ENCODE data around the gene WBP2NL. TPM values are rescaled to one million over a fixed set of nuclear protein-coding genes. Genes with fewer than 3 reads are reported as not detected.

The WBP2NL gene
- total RNA-seq, 1 donor from 2014 or later, result 0.61 TPM

GRCh38 chr22:41976961-41977566, 21.5 kb upstream of the WBP2NL start:
- no peak for DNase-seq (ENCODE audit: low spot score)

DNA sequence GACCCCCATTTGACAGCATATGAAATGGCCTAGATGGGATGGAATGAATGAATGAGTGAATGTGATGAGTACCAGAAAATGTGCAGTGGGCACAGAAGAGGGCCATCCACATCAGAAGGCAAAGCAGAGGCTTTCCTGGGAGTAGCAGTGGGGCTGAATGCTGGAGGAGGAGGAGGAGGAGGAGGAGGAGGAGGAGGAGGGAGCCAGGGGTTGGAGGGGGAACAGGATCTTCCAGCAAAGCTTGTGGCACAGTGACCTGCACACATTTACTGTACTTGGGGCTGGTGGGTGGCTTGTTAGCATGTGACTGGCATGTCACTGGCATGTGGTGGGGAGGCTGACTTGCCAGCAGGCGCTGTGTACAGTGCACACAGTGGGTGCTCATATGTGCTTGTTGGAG, 19.9 kb upstream of the WBP2NL start:
- DNase-seq (ENCODE audit: low spot score), result no peak

DNA sequence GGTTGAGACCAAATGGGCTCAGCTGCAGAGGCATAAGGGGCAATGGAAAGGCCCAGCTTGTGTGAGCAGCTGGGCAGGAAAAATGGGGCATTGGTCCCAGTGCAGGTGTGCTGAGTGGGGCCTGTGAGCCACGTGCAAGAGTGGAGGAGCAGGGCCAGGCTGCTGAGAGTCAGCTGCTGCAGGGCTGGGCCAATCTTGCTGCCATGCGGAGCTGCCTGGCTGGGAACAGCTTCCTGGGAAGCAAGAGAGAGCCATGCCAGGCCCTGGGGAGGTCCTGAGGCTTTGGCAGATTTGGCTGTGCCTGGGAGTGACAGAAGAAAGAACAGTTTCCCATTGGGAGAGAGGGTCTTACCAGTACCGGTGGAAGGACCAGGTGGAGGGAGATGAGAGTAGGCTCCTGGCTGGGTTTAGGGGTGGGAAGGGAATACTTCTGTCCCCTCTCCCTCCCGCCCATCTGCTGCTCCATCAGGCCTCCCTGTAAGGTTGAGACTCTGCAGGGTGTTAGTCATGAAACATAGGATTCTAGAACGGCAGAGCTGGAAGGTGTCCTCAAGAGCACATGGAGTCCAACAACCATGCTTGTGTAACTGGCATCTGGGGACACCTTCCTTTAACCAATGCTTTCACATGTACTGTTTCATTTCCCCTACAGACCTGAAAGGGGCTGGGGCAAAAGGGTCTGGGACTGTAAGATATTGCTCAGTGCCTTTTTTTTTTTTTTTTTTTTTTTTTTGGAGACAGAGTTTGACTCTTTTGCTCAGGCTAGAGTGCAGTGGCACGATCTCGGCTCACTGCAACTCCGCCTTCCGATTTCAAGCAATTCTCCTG, 19.0 kb upstream of the WBP2NL start:
- DNase-seq (ENCODE audit: low spot score), result no peak

DNA sequence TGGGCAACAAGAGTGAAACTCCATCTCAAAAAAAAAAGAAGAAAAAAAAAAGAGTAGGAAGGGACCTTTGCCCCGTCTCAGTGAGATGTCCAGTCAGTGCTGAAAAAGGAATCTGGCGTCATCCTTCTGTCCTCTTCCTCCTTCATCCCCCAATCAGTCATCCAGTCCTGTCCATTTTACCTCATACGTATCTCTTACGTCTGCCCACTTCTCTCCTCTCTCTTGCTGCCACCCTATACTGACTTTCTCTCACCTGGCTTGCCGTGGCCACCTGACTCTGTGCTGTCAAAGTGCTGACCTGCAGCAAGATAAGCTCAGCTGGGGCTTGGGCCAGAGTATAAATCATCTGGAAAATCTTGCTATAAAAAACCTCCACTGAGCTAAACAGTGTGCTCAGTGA, 15.7 kb upstream of the WBP2NL start:
- DNase-seq (ENCODE audit: low spot score), result no peak

DNA sequence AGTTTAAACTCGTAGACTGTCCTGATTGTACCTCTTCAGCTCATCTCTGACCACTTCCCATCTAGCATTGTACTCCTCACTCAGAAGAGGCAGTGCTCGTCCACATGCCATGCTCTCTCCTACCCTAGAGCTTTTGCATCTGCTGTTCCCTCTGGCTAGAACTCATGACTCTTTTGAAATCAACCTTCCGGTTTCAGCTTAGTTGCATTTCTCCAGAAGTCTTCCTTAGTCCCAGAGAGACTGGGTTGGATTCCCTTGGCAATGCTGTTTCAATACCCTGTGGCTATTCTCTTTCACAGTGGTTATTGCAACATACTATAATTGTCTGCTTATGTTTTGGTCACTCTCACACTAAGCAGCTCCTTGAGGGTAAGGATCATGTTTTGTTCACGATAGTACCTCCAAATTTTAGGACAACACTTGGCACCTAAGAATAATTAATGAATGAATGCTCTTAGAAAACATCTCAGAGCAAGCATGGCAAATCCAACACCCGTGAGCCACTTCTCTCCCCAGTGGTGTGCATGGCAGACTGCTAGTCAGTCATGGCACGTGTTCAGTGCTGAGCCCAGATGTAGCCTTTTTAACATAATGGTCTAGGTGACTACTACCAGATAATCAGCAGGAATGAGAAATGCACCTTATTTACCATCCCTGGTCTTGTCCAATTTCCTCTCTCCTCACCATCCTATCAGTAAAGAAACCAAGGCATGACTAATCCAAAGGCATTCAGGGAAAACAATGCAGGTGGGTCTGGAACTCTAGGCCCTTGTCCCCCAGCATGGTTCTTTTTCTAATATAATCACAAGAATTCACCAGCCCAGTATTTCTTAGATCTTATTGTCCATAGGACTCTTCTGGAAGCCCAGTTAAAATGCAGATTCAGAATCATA, 14.8 kb upstream of the WBP2NL start:
- no peak for DNase-seq (ENCODE audit: low spot score)

GRCh38 chr22:41987276-41987675, 11.3 kb upstream of the WBP2NL start:
- no peak for DNase-seq (ENCODE audit: low spot score)

DNA sequence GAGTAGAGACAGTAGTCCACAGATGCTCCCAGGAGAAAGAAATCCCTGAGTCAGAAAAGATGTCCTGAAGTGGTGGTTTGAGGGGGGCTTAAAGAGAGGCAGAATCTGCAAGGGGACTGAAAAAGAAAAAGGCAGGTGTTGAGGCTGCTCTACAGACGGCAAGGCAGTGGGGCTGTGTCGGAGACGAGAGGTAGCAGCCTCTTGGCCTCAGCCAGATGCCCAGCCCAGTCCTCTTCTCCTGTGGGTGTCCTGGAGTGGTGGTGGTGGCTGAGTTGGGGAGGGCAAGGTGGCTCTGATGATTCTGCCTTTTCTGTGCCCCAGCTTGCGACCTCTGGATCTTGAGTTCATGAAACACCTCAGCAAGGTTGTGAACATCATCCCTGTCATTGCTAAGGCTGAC, 9.3 kb upstream of the WBP2NL start:
- DNase-seq (ENCODE audit: low spot score), result peak; percentile 37

DNA sequence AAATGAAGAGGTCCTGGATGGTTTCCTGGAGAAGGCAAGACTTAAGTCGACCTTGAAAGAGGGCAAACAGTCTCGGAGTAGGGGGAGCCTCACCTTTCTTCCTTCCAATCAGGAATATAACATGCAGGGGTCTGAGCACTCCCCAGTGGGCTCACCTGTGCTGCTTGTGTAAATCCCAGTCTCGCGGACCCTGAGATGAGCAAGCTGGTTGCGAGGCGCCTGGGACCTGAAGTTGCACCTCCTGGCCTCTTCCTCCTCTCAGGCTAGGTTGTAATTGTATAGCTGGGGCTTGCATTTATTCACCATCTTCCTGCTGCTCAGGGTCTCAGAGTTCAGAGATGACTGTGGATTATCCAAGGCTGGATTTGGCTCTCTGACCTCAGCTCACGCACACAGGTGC, 7.5 kb upstream of the WBP2NL start:
- peak; percentile 79 for DNase-seq (ENCODE audit: low spot score)

- DNase-seq (ENCODE audit: low spot score), result peak; percentile 71
Measured at GRCh38 chr22:41992496-41992895, 6.1 kb upstream of the WBP2NL start.

- peak; percentile 20 for DNase-seq (ENCODE audit: low spot score)
Measured at GRCh38 chr22:41995211-41995610, 3.4 kb upstream of the WBP2NL start.

DNA sequence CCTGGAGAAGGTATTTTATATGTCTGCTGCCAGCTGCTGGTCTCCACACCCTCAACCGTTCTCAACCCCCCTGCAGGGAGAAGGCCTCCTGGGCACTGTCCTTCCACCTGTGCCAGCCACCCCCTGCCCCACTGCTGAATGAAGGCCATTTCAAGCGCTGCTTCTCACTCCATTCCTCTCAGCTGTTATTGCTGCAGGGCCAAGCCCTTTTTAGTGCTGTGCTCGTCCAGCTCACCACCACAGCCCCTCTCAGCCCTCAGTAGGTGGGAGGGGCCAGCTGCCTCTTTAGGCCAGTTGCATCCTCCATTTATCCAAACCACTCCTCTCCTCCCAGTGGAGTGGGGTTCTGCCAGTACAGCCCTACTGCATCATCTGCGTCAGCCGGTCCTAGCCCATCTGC, 1.8 kb upstream of the WBP2NL start:
- no peak for DNase-seq (ENCODE audit: low spot score)

- DNase-seq (ENCODE audit: low spot score), result no peak
Measured at GRCh38 chr22:42000466-42000865, 1.9 kb downstream of the WBP2NL start.

DNA sequence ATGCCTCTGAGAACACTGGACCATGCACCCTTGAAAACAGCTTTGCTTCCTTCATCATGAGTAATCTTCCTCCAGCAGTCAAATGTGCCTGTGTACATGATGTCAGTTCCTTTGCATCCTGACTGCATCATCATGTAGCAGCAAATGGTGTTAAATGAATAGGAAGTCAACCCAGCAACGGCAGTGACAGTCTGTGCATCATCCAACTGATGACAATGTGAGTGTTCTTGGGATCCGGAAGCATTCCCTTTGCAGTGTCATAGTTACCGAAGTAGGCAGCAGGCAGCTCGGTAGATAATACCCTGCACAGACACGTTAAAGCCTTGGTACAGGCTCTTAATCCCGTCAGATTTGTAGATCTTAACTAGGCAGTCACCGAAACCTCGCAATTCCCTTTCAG, 2.5 kb downstream of the WBP2NL start:
- no peak for DNase-seq (ENCODE audit: low spot score)

- no peak for DNase-seq (ENCODE audit: low spot score)
Measured at GRCh38 chr22:42001706-42002105, 3.1 kb downstream of the WBP2NL start.

DNA sequence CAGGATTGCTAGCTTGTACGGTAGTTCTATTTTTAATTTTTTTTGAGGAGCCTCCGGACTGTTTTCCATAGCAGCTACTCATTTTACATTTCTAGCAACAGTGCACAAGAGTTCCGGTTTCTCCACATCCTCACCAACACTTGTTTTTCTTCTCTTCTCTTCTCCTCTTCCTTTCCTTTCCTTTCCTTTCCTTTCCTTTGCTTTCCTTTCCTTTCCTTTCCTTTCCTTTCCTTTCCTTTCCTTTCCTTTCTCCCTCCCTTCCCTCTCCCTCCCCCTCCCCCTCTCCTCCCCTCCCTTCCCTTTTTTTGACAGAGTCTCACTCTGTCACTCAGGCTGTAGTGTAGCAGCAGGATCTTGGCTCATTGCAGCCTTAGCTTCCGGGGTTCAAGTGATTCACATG, 9.3 kb downstream of the WBP2NL start:
- no peak for DNase-seq (ENCODE audit: low spot score)

GRCh38 chr22:42010778-42011177, 12.2 kb downstream of the WBP2NL start:
- DNase-seq (ENCODE audit: low spot score), result no peak

GRCh38 chr22:42013385-42013784, 14.8 kb downstream of the WBP2NL start:
- DNase-seq (ENCODE audit: low spot score), result no peak

DNA sequence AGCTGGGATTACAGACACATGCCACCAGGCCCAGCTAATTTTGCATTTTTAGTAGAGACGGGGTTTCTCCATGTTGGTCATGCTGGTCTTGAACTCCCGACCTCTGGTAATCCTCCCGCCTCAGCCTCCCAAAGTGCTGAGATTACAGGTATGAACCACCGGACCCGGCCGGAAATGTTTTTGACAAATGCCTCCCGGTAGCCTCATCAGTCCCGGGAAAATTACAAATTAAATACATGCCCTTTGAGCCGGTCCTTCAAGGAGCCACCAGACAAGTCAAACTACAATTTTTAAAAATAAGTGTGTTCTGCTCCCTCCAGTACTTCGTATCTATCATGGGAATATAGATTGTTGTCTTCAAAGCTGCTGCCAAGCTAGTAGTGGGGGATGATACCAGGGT, 17.5 kb downstream of the WBP2NL start:
- no peak for DNase-seq (ENCODE audit: low spot score)

- no peak for DNase-seq (ENCODE audit: low spot score)
Measured at GRCh38 chr22:42018224-42018623, 19.6 kb downstream of the WBP2NL start.

DNA sequence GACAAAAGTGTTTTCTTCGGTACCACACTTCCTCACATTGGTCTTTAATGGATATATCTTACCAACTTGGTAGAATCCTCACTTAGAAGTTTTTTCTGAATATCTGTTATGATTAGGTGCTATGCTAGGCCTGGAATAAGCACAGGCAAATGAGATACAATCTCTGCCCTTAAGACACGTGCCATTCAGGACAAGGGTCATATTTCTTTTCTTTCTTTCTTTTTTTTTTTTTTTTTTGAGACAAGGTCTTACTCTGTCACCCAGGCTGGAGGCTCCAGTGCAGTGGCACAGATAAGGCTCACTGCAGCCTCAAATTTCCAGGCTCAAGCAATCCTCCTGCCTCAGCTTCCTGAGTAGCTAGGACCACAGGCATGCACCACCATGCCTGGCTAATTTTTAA, 23.0 kb downstream of the WBP2NL start:
- DNase-seq (ENCODE audit: low spot score), result no peak

DNA sequence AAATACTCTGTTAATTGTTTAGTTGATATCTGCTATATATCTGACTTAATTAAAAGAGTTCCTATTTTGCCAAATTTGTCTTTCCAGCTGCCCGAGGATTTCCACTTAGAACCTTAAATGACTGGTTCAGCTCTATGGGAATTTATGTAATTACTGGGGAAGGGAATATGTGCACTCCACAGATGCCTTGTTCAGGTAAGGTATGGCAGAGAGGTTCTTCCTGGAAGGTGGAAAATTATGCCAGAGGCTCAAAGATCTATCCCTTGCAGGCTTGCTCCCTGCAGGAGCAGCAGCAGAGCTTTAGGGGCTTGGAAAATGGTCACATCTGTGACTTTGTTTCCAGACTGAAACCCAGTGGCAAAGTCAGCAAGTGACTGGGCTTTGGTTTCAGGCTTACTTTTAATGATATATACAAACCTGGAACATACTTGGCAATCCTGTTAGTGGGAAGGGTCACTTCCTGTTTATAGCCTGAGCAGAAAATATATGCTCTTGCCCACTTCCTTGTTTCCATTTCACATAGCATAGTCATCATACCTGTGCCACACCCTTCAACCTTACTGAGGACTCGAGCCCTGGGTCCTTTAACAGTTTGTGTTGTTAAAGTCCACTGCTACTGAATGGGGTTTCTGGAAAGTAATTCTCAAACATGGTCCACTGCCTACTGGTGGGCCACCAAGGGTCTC, 23.7 kb downstream of the WBP2NL start:
- DNase-seq (ENCODE audit: low spot score), result no peak

Measured in mesenteric fat pad (tissue), 1 donor.